Psoas muscle (tissue), 8 donors: ENCODE measurements around the gene CCDC191. TPM values are rescaled to one million over a fixed set of nuclear protein-coding genes. Genes with fewer than 3 reads are reported as not detected.

ENCODE experiments used
- ATAC-seq, 4 donors: fragments of 200-7000 bp; cut with Tn5 transposase; one replicate each; pipeline ENCODE4 v1.9.1; 2020; ENCODE audit warnings: moderate library complexity in 3 of 4, mild to moderate bottlenecking in 2 of 4
- DNase-seq, 2 donors: peaks; one replicate each; pipeline ENCODE4 v3.0.0-alpha.2; 2020
- H3K27ac ChIP-seq: fragments of 200-600 bp; one replicate; pipeline ENCODE4 v1.8.0; 2022
- H3K27me3 ChIP-seq, 3 donors: fragments of 200-600 bp in 1 of 3; one replicate each; pipeline versions ENCODE4 v1.6.1 to v1.8.0; 2013 to 2022; ENCODE audit warnings: low read length in 2 of 3, mild to moderate bottlenecking in 2 of 3, moderate library complexity in 1 of 3; ENCODE audit not compliant: insufficient read depth in 3 of 3
- H3K36me3 ChIP-seq, 2 donors: fragments of 200-600 bp in 1 of 2; one replicate each; pipeline versions ENCODE4 v1.6.1 to v1.8.0; 2013 to 2022; ENCODE audit warnings: low read depth in 1 of 2, mild to moderate bottlenecking in 1 of 2, moderate library complexity in 1 of 2; ENCODE audit not compliant: insufficient read depth in 1 of 2
- H3K4me1 ChIP-seq: fragments of 200-600 bp; one replicate; pipeline ENCODE4 v1.8.0; 2022
- H3K4me3 ChIP-seq: fragments of 200-600 bp; one replicate; pipeline ENCODE4 v1.8.0; 2022; ENCODE audit warnings: mild to moderate bottlenecking
- H3K9me3 ChIP-seq: fragments of 200-600 bp; one replicate; pipeline ENCODE4 v1.8.0; 2022
- WGBS, 3 donors: extraction: QIAGEN DNeasy Blood & Tissue Kit; methylation state at CpG; one replicate each; pipeline versions ENCODE4 v1.1.6 to v1.1.7; 2013; 5-methylcytosine and 5-hydroxymethylcytosine counted together
- intact Hi-C, 2 donors: fragments of 100-400 bp; cut with DNase I; formaldehyde crosslinking; loops; one replicate each; pipeline versions ENCODE4 v1.11.0 to v1.14.2; 2022
- long read RNA-seq, 2 donors: library from polyadenylated mRNA; unstranded; transcript quantifications; one replicate each; pipeline ENCODE4 v2.0.0, GENCODE V29; 2021
- polyA plus RNA-seq, 3 donors: library from polyadenylated mRNA; stranded (reverse); fragments of 200-250 nt; gene quantifications; one replicate each; pipeline ENCODE4 v1.2.3, GENCODE V29; 2013
- total RNA-seq, 4 donors: library from RNA; stranded (reverse); fragmentation: NEBNext Ultra II Directional in 2 of 4; extraction: Animal tissue kit (Norgen Biotek cat#: 25700) in 2 of 4; gene quantifications; one replicate each; pipeline versions ENCODE4 v1.2.1 to v1.2.4, GENCODE V29; 2021 to 2023
- TF ChIP-seq, protein P1 (sequence below): fragments of 200-600 bp; IDR thresholded peaks from one replicate; pipeline ENCODE4 v1.8.0; 2022; ENCODE audit warnings: antibody characterized with exemption
- donor health status: healthy with polysubstance abuse.
- donor health status: DM: no; HTN: no; CAD: no; lungs with moderate emphysema.
- donor health status: Bipolar disorder and iron deficiency.
- donor health status: healthy.
- donor health status: DM: yes; HTN: yes; CAD: no.
- donor health status: DM: no; HTN: no; CAD: no.
- donor health status: DM: no; HTN: no; CAD: no.
- donor health status: DM: yes; HTN: yes; CAD: no.

CCDC191 gene, protein sequence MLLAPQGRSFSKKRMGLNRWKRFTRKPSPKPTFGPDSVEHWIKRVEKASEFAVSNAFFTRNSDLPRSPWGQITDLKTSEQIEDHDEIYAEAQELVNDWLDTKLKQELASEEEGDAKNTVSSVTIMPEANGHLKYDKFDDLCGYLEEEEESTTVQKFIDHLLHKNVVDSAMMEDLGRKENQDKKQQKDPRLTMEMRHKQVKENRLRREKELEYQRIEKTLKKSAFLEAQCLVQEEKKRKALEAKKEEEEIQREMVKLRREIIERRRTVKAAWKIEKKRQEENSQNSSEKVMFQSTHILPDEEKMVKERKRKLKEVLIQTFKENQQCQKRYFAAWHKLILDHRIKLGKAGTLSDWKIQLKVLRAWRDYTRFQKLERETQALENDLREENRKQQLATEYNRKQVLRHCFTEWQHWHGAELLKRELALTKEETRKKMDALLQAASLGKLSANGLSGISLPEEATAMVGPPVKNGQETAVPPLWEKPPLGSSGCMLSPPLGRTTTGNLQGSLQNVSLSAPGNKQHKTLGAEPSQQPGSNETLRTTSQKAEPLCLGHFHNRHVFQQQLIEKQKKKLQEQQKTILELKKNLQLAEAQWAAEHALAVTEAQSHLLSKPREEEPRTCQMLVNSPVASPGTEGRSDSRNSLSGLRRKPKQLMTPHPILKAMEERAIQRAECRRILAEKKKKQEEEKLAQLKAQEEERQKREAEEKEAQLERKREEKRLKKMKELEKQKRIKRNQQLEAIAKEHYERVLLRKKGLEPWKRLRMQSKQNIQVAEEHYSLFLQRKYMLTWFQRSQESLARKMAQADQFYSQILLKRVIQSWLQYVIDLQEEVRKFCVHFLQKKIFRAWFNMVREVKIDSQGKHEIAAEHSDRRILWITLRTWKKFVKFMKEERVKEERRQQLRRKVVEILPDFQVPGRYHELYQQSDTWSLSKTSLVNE
- 1 to 10 TPM in 1 of 4 donors, under 1 TPM in 3; 0.54 to 1.2 (median 0.78) TPM for total RNA-seq
- under 1 TPM; 0.34 to 0.96 (median 0.65) TPM for polyA plus RNA-seq
- long read RNA-seq, donor 1 = 0 reads
- long read RNA-seq, donor 2, partial matches to known transcripts = 0 of 1 reads
- long read RNA-seq, donor 2, other reads (novel, unspliced or antisense) = 1 of 1 reads

DNA sequence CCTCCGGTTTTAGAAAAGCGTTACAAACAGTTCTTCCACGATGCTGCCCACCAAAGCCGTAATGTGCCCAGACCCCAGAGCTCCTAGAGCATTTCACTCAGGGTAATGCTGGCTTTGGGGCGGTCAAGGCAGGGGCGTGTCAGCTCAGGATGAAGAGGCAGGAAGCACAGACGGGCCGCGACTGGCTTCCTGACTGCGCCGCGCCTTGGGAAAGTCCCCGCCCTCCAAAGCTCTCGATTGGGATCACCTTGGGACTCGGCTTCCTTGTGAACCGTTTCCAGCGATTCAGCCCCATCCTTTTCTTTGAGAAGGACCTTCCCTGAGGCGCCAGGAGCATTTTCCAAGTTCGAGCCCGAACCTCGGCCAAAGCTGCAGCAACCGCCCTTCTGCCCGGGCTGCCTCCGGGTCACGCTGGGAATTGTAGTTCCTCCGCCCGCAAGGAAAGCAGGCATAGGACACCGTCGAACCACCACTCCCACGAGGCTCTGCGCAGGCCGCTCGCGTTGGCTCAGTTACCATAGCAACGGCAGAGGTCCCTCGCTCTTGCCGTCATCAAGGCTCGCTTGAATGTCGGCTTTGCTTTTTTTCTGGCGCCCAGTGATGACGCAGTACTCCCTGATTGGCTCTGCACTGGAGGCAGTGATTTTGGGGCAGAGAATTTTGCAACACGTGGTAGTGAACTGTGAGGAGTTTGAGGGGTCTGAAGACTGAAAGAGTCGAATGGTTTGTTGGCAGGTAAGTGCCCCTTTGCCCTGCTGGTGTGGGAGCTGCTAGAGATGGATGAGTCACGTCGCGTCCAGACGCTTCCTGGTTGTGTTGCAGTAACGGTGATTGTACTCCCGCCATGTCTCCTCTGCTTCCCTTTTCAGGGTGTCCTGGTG is at the start of gene CCDC191, which contains the start of gene QTRT2:
Gene CCDC191 (minus strand): TSS at position 397 of the 881 bp plus-strand sequence. CDS start 60 bp downstream, at position 337.
Gene QTRT2 (plus strand): TSS at position 608 of the 881 bp plus-strand sequence. CDS start 8,521 bp downstream, outside the sequence.
- no peaks in the 10 kb centered on the region for H3K36me3 ChIP-seq
- peak within 1 kb of the TSS; percentile 74 for H3K27ac ChIP-seq
- 0% methylated on average over 49 of the region's 49 CpGs for WGBS, 3 donors
- ATAC-seq = peak; percentile 99 to 100 (median 100)
- H3K27me3 ChIP-seq = no peaks in the 10 kb centered on the region
- peaks cover 25% of the 10 kb centered on the region for H3K4me1 ChIP-seq
- H3K9me3 ChIP-seq = no peaks in the 10 kb centered on the region
- intact Hi-C loops = loop anchor here (5.0 to 10.0 kb wide), 2 partner anchors 212 to 219 kb away; partner anchors contain the start of gene GRAMD1C (in 1 of the 2)
- H3K4me3 ChIP-seq = peak within 1 kb of the TSS; percentile 75
- DNase-seq = peak; percentile 98 to 99
- TF ChIP-seq, protein P1, sequence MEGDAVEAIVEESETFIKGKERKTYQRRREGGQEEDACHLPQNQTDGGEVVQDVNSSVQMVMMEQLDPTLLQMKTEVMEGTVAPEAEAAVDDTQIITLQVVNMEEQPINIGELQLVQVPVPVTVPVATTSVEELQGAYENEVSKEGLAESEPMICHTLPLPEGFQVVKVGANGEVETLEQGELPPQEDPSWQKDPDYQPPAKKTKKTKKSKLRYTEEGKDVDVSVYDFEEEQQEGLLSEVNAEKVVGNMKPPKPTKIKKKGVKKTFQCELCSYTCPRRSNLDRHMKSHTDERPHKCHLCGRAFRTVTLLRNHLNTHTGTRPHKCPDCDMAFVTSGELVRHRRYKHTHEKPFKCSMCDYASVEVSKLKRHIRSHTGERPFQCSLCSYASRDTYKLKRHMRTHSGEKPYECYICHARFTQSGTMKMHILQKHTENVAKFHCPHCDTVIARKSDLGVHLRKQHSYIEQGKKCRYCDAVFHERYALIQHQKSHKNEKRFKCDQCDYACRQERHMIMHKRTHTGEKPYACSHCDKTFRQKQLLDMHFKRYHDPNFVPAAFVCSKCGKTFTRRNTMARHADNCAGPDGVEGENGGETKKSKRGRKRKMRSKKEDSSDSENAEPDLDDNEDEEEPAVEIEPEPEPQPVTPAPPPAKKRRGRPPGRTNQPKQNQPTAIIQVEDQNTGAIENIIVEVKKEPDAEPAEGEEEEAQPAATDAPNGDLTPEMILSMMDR = no peak

DNA sequence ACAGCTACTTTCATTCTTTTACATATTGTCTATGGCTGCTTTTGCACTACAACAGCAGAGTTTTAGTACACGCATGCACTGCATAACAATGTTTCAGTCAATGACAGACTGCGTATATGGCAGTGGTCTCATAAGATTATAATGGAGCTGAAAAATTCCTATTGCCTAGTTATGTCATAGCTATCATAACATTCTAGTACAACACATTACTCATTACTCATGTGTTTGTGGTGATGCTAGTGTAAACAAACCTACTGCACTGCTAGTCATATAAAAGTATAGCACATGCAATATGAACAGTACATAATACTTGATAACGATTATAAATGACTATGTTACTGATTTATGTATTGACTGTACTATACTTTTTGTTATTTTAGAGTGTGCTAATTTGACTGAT is 48.1 kb upstream of the CCDC191 start:
- 92 to 95% (median 93%) methylated on average over 3 of the region's 3 CpGs for WGBS, 3 donors
- DNase-seq = no peak
- H3K36me3 ChIP-seq = no peaks in the 10 kb centered on the region
- H3K4me3 ChIP-seq = no peak overlapping the region
- ATAC-seq = no peak
- no peaks in the 10 kb centered on the region for H3K9me3 ChIP-seq
- H3K27ac ChIP-seq = no peak overlapping the region
- intact Hi-C loops = no loop called here
- peaks cover 0 to 3% (median 0%) of the 10 kb centered on the region in 3 donors for H3K27me3 ChIP-seq
- no peaks in the 10 kb centered on the region for H3K4me1 ChIP-seq
- TF ChIP-seq, protein P1 = no peak

DNA sequence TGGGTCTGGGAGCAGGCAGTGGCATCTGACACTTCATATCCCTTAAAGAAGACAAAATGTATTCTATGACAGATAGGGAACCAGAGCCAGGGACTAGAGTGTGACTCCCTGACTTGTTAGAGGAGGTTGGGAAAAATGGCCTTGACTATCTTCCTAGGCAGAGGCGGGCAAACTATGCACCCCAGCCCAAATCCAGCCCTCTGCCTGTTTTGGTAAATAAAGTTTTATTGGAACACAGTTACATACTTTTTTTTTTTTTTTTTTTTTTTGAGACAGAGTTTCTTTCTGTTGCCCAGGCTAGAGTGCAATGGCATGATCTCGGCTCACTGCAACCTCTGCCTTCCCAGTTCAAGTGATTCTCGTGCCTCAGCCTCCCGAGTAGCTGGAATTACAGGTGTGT is 47.5 kb upstream of the CCDC191 start:
- TF ChIP-seq, protein P1 = no peak
- Histone ChIP-seq H3K4me1 (no peaks in the 10 kb centered on the region), H3K9me3 (no peaks in the 10 kb centered on the region), H3K36me3 (no peaks in the 10 kb centered on the region), H3K27ac (no peak overlapping the region), H3K4me3 (no peak overlapping the region), H3K27me3 (peaks cover 0 to 3% (median 0%) of the 10 kb centered on the region in 3 donors)
- no peak for DNase-seq
- 84 to 92% (median 86%) methylated on average over 4 of the region's 4 CpGs for WGBS, 3 donors
- intact Hi-C loops = no loop called here
- ATAC-seq = no peak

DNA sequence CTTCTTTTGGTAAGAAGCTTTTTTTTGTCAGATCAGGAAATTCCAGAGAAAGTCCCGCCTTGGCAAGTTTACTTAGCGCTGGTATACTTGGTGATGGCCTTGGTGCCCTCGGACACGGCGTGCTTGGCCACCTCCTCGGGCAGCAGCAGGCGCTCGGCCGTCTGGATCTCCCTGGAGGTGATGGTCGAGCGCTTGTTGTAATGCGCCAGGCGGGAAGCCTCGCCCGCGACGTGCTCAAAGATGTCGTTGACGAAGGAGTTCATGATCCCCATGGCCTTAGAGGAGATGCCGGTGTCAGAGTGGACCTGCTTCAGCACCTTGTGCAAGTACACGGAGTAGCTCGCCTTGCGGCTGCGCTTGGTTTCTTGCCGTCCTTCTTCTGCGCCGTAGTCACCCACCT is 46.9 kb upstream of the CCDC191 start:
- H3K4me1 ChIP-seq = no peaks in the 10 kb centered on the region
- TF ChIP-seq, protein P1 = no peak
- no peaks in the 10 kb centered on the region for H3K36me3 ChIP-seq
- DNase-seq (no peak), ATAC-seq (no peak)
- H3K4me3 ChIP-seq = no peak overlapping the region
- intact Hi-C loops = no loop called here
- peaks cover 0 to 2% (median 0%) of the 10 kb centered on the region in 3 donors for H3K27me3 ChIP-seq
- H3K9me3 ChIP-seq = no peaks in the 10 kb centered on the region
- no peak overlapping the region for H3K27ac ChIP-seq
- 93 to 95% (median 94%) methylated on average over 27 of the region's 27 CpGs for WGBS, 3 donors
